Stimulated activated CD4-positive, alpha-beta T cell treated with anti-CD3 and anti-CD28 coated beads, Interleukin-4, amount 100 ng/mL, for 48 hours (primary cell): Measurements from ENCODE around the gene TMPRSS2.

Experiments used
- DNase-seq, 2 donors: peaks; one replicate each; pipeline ENCODE4 v3.0.0-alpha.2; 2020; ENCODE audit warnings: low read depth in 2 of 2

Gene TMPRSS2

GRCh38 chr21:41509733-41510132, 1.8 kb upstream of the TMPRSS2 start:
- DNase-seq = no peak

GRCh38 chr21:41509145-41509496, 1.2 kb upstream of the TMPRSS2 start:
- no peak for DNase-seq

DNA sequence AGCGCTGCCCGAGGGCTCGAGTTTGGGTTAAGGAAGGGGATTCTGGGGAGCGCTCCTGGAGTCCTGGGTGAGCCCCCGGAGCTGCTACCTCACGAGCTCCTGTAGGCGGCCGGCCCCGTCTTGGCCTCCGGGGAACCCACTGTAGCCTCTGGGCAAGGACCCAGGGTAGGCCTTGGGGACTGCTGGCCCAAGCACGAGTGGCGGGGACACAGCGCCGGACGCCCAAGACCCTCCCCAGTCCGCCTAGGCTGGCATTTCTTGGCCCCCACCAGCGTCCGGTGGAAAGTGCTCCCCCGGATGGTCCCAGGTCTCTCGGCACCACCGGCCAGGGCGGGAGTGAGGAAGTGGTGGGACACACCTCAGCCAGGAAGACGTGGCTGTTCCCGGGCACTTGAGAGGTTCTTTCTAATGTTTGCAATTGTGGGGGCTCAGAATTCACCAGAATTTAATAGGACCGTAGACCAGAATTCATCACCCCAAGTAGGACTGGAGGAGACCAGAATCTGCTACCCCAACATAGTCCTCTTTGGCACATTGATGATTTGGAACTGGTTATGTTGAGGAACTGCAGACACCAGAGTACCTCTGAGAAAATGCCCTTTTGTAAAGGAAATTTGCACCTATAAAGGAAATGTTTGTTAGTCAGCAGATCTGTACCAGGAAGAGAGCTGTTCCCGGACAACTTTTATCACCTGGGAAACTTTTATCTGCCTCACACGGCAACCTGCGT, 622 bp upstream of the TMPRSS2 start:
- DNase-seq = no peak

DNA sequence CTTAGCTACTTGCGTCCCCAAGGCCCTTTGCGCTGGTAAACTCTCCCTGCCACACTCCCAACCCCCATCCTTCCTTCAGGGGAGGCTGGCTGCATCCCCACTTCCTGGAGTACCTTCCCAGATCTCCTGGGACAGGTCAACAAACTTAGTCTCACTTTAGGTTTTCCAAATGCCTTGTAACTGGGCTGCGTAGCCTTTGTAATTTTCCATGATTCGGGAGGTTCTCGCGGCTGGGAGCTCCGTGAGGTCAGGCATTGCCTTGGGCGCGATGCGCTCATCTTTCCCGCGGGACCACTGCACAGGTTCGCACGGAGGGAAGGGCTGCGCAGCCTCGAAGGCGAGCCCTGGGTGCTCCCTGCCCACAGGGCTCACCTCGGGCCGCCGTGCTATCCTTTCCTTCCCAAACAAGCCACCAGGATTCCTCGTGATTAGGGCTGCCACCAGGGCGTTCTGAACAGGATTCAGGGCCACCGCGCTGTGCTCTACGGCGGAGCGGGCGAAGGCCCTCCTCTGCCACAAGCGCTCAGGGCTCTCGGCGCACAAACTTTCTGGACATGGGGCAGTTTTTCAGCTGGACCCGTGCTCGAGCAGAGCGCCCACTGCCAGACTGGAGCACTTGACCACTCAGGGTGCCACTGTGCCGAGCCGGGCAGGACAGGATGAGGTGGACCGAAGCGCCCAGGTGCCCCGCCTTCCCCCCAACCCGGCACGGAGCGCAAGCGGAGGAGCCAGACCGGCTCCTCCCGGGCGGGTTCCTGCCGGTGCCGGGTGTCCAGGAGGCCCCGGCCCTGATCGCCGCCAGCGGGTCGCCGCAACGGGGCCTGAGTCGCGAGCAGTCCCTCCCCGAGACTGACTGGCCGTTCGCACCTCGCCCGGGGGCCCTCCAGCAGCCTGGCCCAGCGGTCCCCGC, 1.1 kb downstream of the TMPRSS2 start:
- DNase-seq = no peak

- DNase-seq = no peak
Measured at GRCh38 chr21:41506005-41506594, 1.9 kb downstream of the TMPRSS2 start.

- DNase-seq = no peak
Measured at GRCh38 chr21:41504030-41504429, 3.9 kb downstream of the TMPRSS2 start.

- DNase-seq = no peak
Measured at GRCh38 chr21:41503331-41503730, 4.6 kb downstream of the TMPRSS2 start.

DNA sequence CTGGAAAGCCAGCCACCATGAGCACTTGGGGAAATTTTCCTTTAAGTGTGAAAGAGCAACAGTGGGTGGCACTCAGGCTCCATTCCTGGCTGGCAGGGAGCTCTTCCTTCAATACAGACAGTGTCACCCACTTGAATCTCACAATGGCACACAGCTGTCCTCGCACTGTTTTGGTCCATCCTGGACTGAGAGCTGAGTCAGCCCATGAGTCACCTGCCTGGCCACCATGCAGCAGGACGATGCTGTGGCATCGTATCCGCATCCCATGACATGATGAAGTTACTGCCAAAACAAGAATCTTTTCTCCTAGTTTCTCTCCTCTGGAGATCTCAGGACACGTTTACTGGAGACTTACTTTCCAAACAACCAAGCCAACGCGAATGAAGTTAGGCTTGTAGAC, 6.0 kb downstream of the TMPRSS2 start:
- no peak for DNase-seq

DNA sequence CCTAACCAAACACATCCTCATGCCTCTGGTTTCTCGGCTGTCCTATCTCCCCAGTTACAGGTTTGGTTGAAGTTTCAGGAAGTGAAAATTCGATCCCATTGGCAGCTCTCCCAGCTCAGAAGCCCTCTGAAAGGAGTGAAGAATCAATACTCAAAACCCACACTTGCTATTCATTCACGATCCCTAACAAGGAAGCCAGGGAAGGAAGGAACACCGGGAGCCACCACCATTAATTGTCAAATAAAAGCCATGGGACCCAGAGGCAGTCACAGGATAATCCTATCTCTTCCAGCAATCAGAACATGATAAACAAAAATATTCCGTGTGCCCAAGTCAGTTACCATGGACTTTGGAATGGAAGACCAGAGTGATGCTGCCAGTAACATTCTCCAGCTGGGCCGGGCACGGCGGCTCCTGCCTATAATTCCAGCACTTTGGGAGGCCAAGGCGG, 7.0 kb downstream of the TMPRSS2 start:
- no peak for DNase-seq

DNA sequence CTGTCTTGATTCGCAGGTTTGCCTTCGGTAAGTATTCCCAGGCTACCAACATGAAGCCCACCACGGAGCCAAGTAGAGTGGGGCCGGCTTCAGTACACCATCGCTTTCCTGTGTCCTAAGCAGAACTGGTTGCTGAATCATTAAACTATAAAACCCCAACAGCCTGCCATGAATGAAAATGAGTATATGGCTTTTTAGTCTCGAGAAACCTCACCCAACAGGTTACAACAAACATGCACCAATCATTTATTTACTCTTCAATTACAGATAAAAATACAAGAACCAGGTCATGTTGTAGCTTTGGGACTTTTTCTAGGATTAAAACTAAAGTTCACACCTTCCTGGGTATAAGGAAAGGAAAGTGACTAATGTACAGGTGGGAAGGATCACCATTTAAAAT, 7.6 kb downstream of the TMPRSS2 start:
- DNase-seq = no peak

- DNase-seq = no peak
Measured at GRCh38 chr21:41499920-41500319, 8.0 kb downstream of the TMPRSS2 start.

DNA sequence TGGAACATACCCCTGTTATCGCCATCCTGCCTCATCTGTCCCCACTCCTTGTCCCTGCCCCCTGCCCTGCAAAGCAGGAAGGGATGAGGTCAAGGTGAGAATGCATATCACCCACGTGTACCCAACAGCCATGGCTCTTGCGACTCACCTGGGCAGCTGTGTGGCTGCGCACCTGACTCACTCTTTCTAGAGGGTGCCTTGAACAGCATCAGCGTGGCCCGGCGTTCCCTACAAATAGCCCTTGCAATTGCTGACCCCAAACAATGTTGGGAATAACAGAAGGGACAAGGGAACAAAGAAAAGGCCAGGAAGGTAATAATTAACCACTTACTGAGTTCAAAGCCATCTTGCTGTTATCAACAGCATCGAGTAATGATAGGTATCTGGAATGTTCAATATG, 10.2 kb downstream of the TMPRSS2 start:
- no peak for DNase-seq

- DNase-seq = no peak
Measured at GRCh38 chr21:41497008-41497407, 10.9 kb downstream of the TMPRSS2 start.

- no peak for DNase-seq
Measured at GRCh38 chr21:41494242-41494641, 13.7 kb downstream of the TMPRSS2 start.

GRCh38 chr21:41491412-41491811, 16.5 kb downstream of the TMPRSS2 start:
- no peak for DNase-seq

DNA sequence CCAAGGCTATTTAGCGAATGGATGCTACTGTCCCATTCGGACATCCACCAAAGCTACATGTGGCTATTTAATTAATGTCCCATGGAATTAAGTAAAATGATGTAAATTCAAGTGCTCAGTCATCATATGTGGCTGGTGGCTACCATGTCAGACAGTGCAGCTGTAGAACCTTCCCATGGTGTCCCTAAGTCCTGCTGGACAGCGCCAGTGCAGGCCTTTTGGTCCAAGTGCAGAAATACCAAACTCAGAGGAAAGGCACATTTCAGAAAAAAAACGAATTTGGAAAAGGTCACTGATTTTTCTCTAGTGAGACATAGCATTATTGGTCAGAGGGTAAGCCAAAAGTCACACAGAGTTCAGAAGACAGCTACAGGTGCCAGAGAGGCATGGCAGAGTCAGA, 17.6 kb downstream of the TMPRSS2 start:
- no peak for DNase-seq

- DNase-seq = no peak
Measured at GRCh38 chr21:41489329-41489728, 18.6 kb downstream of the TMPRSS2 start.

GRCh38 chr21:41488080-41488479, 19.9 kb downstream of the TMPRSS2 start:
- DNase-seq = no peak

DNA sequence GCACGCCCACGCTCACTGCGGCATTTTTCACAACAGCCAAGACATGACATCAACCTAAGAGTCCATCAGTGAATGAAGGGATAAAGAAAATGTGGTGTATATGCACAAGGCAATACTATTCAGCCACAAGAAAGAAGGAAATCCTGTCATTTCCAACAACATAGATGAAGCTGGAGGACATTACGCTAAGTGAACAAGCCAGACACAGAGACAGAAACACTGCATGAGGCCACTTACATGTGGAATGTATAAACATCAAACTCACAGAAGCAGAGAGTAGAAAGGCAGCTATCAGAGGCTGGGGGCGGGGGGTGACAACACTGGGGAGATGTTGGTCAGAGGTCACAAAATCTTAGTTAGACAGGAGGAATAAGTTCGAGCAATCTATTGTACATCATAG, 20.9 kb downstream of the TMPRSS2 start:
- DNase-seq = no peak

GRCh38 chr21:41483973-41484372, 24.0 kb downstream of the TMPRSS2 start:
- DNase-seq = no peak

GRCh38 chr21:41483415-41483814, 24.5 kb downstream of the TMPRSS2 start:
- no peak for DNase-seq

DNA sequence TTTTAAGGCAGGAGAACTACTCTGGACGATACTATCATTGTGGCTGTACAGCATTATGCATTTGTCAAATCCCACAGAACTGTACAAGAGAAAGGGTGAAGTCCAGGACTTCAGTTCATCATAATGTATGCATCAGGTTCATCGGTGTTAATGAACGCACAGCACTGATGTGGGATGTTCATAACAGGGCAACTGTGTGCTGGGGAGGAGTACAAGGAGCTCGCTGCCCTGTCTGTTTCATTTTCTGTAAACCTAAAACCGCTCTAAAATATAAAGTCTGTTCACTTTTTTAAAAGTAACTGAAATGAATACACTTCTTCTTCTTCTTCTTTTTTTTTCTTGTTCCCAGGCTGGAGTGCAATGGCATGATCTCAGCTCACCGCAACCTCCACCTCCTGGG, 25.0 kb downstream of the TMPRSS2 start:
- DNase-seq = no peak

- no peak for DNase-seq
Measured at GRCh38 chr21:41482301-41482700, 25.7 kb downstream of the TMPRSS2 start.
